Osteoblast (primary cell): ENCODE measurements around the gene ARHGEF28. TPM values are rescaled to one million over a fixed set of nuclear protein-coding genes. Genes with fewer than 3 reads are reported as not detected.

Experiments
- DNase-seq: peaks from one replicate; pipeline ENCODE4 v3.0.0; 2011; ENCODE audit warnings: low spot score, mixed read lengths; ENCODE audit not compliant: insufficient read length; ENCODE audit errors: missing footprints
- H2AFZ ChIP-seq: 2 replicates; pipeline ENCODE4 v1.6.0; 2011; ENCODE audit warnings: mild to moderate bottlenecking, low read length
- H3K27ac ChIP-seq: 2 replicates; pipeline ENCODE4 v1.5.1; 2011; ENCODE audit warnings: mild to moderate bottlenecking, low read depth, low read length, moderate library complexity
- H3K27me3 ChIP-seq: 2 replicates; pipeline ENCODE4 v1.6.0; 2012; ENCODE audit warnings: mild to moderate bottlenecking, control low read depth, inconsistent platforms, low read length, moderate library complexity; ENCODE audit not compliant: insufficient read depth
- H3K36me3 ChIP-seq: 2 replicates; pipeline ENCODE4 v1.5.1; 2011; ENCODE audit warnings: mild to moderate bottlenecking, low read length, control low read depth, moderate library complexity; ENCODE audit not compliant: insufficient read depth
- H3K4me1 ChIP-seq: 2 replicates; pipeline ENCODE4 v1.5.1; 2011; ENCODE audit warnings: mild to moderate bottlenecking, low read length, control low read depth, moderate library complexity; ENCODE audit not compliant: insufficient read depth
- H3K4me2 ChIP-seq: 2 replicates; pipeline ENCODE4 v1.6.0; 2011; ENCODE audit warnings: mild to moderate bottlenecking, low read length; ENCODE audit not compliant: insufficient read depth
- H3K4me3 ChIP-seq: fragments of 200-600 bp; sonication (generic); 3 replicates; pipeline ENCODE4 v1.5.1; 2012; ENCODE audit warnings: mild to moderate bottlenecking, low read length, inconsistent platforms; ENCODE audit not compliant: insufficient read depth
- H3K79me2 ChIP-seq: 2 replicates; pipeline ENCODE4 v1.6.0; 2012; ENCODE audit warnings: mild to moderate bottlenecking, low read length, control low read depth, inconsistent platforms; ENCODE audit not compliant: insufficient read depth
- H3K9me3 ChIP-seq: 2 replicates; pipeline ENCODE4 v1.5.1; 2011; ENCODE audit warnings: low read depth, low read length, control low read depth
- H4K20me1 ChIP-seq: 2 replicates; pipeline ENCODE4 v1.6.0; 2012; ENCODE audit warnings: mild to moderate bottlenecking, low read length, control low read depth; ENCODE audit not compliant: insufficient read depth
- total RNA-seq: library from RNA; depleted of rRNA; stranded (reverse); fragments of >200 nt; gene quantifications from 2 replicates; pipeline ENCODE4 v1.2.3, GENCODE V29; 2012
- TF ChIP-seq, protein P1 (sequence below): IDR thresholded peaks from 2 replicates; pipeline ENCODE4 v1.5.1; 2011; ENCODE audit warnings: mild to moderate bottlenecking, low read depth, low read length, moderate library complexity; ENCODE audit errors: extremely low read depth

ARHGEF28 gene
- total RNA-seq, 1 donor: 64.4 TPM

DNA sequence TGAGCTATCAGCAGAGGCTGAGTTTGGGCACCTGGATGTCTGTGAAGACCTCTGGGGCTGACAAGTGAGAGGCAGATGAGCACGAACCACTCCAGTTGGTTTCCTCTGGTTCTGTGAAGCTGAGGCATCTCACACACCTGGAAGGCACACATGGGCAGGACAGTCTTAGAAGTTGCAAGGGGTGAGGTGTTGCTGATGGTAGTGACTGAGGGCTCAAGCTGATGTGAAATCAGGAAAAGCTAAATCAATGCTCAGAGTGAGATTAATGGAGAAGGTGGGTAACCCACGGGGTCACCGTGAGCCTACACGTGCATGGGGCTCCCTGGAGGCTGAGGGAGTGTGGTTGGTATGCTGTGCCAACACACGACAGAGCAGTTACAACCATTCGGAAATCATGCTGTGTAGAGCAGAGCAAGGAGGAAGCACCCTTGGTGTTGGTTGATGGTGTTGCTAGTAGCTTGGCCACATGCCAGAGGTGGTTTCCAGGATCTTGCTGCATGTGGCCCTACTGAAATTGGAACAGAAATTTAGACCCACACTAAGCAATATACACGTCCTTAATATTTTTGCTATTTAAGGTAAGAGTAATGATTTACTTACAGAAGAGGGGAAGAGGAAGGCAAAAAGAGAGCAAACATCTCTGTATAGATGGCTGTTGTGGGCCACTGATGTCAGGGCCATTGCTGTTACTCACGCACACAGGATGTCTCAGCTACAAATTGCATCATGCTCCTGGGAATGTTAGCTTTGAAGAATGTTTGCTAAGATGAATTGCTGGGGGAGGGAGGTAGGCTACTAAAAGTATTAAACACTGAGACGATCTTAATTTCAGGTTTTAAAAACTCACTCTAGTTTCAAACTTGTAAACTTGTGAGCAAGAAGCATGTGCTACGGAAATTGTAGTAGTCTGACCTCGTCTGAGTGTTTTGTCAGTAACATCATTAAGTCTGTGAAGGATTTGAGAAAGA, 170.5 kb downstream of the ARHGEF28 start:
- Histone ChIP-seq H3K27ac (peak overlapping the region; percentile 93), H4K20me1 (no peaks in the 10 kb centered on the region), H3K4me2 (peak overlapping the region; percentile 62), H2AFZ (peak overlapping the region; percentile 22), H3K9me3 (no peaks in the 10 kb centered on the region), H3K4me3 (peak overlapping the region; percentile 1), H3K36me3 (no peaks in the 10 kb centered on the region), H3K4me1 (peaks cover 37% of the 10 kb centered on the region), H3K79me2 (no peaks in the 10 kb centered on the region), H3K27me3 (no peaks in the 10 kb centered on the region)
- TF ChIP-seq, protein P1, sequence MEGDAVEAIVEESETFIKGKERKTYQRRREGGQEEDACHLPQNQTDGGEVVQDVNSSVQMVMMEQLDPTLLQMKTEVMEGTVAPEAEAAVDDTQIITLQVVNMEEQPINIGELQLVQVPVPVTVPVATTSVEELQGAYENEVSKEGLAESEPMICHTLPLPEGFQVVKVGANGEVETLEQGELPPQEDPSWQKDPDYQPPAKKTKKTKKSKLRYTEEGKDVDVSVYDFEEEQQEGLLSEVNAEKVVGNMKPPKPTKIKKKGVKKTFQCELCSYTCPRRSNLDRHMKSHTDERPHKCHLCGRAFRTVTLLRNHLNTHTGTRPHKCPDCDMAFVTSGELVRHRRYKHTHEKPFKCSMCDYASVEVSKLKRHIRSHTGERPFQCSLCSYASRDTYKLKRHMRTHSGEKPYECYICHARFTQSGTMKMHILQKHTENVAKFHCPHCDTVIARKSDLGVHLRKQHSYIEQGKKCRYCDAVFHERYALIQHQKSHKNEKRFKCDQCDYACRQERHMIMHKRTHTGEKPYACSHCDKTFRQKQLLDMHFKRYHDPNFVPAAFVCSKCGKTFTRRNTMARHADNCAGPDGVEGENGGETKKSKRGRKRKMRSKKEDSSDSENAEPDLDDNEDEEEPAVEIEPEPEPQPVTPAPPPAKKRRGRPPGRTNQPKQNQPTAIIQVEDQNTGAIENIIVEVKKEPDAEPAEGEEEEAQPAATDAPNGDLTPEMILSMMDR: no peak
- DNase-seq: peak; percentile 91

DNA sequence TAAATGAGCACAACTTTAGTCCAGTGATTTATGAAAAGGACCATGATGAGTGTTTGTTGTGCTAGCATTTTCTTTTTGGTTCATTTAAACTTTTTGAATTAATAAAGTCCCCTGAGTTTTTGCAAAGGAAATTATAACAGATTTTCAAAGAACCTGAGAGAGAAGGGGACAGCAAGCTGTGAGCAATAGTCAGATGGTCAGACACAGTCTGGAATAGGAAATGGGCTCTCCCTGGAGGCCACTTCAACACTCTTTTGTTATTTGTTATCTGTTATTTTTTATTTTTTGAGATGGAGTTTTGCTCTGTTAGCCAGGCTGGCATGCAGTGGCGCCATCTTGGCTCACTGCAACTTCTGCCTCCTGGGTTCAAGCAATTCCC, 171.1 kb downstream of the ARHGEF28 start:
- Histone ChIP-seq H3K27ac (peak overlapping the region; percentile 93), H3K4me3 (peak overlapping the region; percentile 1), H3K27me3 (no peaks in the 10 kb centered on the region), H3K36me3 (no peaks in the 10 kb centered on the region), H3K4me1 (peaks cover 44% of the 10 kb centered on the region), H2AFZ (no peak overlapping the region), H4K20me1 (no peaks in the 10 kb centered on the region), H3K79me2 (no peaks in the 10 kb centered on the region), H3K9me3 (no peaks in the 10 kb centered on the region), H3K4me2 (peak overlapping the region; percentile 62)
- TF ChIP-seq, protein P1: no peak
- DNase-seq: peak; percentile 17

DNA sequence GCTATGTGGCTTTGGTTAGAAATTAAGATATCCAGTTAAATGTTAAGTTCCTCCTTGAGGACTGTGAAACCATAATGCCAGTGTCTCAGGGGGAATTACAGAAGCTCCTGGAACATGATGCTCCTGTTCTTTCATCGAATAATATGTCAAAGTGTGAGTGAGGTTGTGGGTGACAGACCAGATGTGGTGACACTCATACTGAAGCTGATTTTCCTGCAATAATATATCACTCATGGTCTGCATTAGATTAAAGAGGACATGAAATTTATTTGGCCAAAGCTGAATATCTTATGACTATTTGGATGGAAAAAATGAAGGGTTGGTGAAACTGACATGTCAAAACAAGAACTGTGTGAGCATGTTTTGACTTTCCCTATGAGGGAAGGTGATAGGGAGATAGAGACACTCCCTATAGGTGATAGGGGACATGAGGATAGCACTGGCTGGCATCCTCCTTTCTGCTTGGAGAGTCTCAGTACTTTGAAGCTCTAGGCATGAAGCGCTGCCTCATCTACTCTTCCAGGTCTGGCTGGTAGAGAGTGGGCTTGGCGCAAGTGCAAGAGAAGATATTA, 173.5 kb downstream of the ARHGEF28 start:
- TF ChIP-seq, protein P1: no peak
- no peaks in the 10 kb centered on the region for H3K79me2 ChIP-seq
- no peak overlapping the region for H2AFZ ChIP-seq
- no peaks in the 10 kb centered on the region for H3K36me3 ChIP-seq
- no peaks in the 10 kb centered on the region for H4K20me1 ChIP-seq
- H3K9me3 ChIP-seq: no peaks in the 10 kb centered on the region
- H3K4me2 ChIP-seq: no peak overlapping the region
- no peaks in the 10 kb centered on the region for H3K27me3 ChIP-seq
- H3K27ac ChIP-seq: no peak overlapping the region
- no peak overlapping the region for H3K4me3 ChIP-seq
- no peak for DNase-seq
- H3K4me1 ChIP-seq: peaks cover 42% of the 10 kb centered on the region

DNA sequence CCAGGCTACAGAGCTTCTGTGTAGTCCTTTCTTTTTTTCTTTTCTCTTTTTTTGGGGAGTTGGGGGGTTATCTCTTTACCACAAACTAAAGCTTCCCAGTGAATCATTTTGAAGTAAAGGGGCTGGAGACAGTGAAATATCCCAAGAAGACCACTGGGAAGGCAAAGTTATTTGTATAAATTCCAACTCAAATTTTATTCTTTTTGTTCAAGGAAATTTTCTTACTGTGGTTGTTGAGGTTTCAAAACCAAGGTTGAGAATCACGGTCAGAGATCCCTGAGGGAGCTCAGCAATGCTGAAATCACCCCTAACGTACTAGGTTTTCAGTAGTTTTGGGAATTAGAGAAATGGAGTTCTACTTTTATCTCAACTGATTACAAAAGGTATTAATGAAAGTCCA, 175.7 kb downstream of the ARHGEF28 start:
- no peaks in the 10 kb centered on the region for H3K9me3 ChIP-seq
- no peaks in the 10 kb centered on the region for H3K79me2 ChIP-seq
- H3K4me2 ChIP-seq: peak overlapping the region; percentile 54
- H3K27me3 ChIP-seq: no peaks in the 10 kb centered on the region
- TF ChIP-seq, protein P1: no peak
- peak overlapping the region; percentile 59 for H2AFZ ChIP-seq
- DNase-seq: peak; percentile 36
- no peaks in the 10 kb centered on the region for H3K36me3 ChIP-seq
- no peaks in the 10 kb centered on the region for H4K20me1 ChIP-seq
- H3K27ac ChIP-seq: peak overlapping the region; percentile 79
- peaks cover 30% of the 10 kb centered on the region for H3K4me1 ChIP-seq
- H3K4me3 ChIP-seq: no peak overlapping the region
